Upper lobe of right lung (tissue), 1 donor: ENCODE data around the gene RELCH. TPM values are rescaled to one million over a fixed set of nuclear protein-coding genes. Genes with fewer than 3 reads are reported as not detected.
A peak's percentile ranks its signal among the peaks of the same experiment; 100 is the strongest.

Experiments used
- ATAC-seq: fragments of 200-7000 bp; cut with Tn5 transposase; one replicate; pipeline ENCODE4 v1.9.1; 2020; ENCODE audit warnings: mild to moderate bottlenecking, moderate library complexity
- DNase-seq: peaks from one replicate; pipeline ENCODE4 v3.0.0-alpha.2; 2020
- H3K27ac ChIP-seq: fragments of 200-600 bp; one replicate; pipeline ENCODE4 v1.8.0; 2022
- H3K27me3 ChIP-seq: fragments of 200-600 bp; one replicate; pipeline ENCODE4 v1.8.0; 2022; ENCODE audit warnings: mild to moderate bottlenecking
- H3K36me3 ChIP-seq: fragments of 200-600 bp; one replicate; pipeline ENCODE4 v1.8.0; 2022
- H3K4me1 ChIP-seq: fragments of 200-600 bp; one replicate; pipeline ENCODE4 v1.8.0; 2022
- H3K4me3 ChIP-seq: fragments of 200-600 bp; one replicate; pipeline ENCODE4 v1.8.0; 2022; ENCODE audit warnings: mild to moderate bottlenecking
- H3K9me3 ChIP-seq: fragments of 200-600 bp; one replicate; pipeline ENCODE4 v1.8.0; 2022
- CTCF ChIP-seq: fragments of 200-600 bp; IDR thresholded peaks from one replicate; pipeline ENCODE4 v1.8.0; 2022; ENCODE audit warnings: antibody characterized with exemption
- intact Hi-C: fragments of 100-400 bp; cut with DNase I; formaldehyde crosslinking; loops from one replicate; pipeline ENCODE4 v1.11.0; 2022
- total RNA-seq: library from RNA; stranded (reverse); fragmentation: NEBNext Ultra II Directional; extraction: Animal tissue kit (Norgen Biotek cat#: 25700); gene quantifications from one replicate; pipeline ENCODE4 v1.2.1, GENCODE V29; 2021
- donor health status: DM: no; HTN: yes; CAD: no; lungs with severe emphysema.

The RELCH gene
- total RNA-seq, 1 donor from 2014 or later, result 30.0 TPM

- Histone ChIP-seq H3K9me3 (no peaks in the 10 kb centered on the region), H3K27me3 (peaks cover 33% of the 10 kb centered on the region), H3K27ac (no peak overlapping the region), H3K4me1 (peaks cover 21% of the 10 kb centered on the region), H3K36me3 (no peaks in the 10 kb centered on the region), H3K4me3 (no peak overlapping the region)
- DNase-seq (no peak), ATAC-seq (no peak)
- TF ChIP-seq CTCF, result no peak
- intact Hi-C loops, result no loop called here
Measured at GRCh38 chr18:62331581-62332356, 144.7 kb downstream of the RELCH start.

DNA sequence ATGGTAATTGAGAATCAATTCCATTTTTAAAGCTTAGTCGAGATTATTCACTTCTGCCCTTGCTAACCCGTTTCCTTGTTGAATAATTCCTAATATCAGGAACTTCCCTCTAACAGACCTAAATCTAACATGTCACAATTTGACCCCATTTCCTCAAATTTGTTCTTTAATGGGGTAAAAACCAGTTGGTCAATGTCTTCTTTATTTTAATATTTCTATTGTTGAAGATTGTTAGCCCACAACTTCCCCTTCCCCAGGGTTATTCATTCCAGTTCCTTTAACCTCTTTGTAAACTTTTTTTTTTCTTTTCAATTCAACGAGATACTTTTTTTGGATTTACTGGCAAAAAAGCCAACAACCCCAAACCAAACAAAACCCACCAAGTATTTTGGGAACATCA, 145.4 kb downstream of the RELCH start:
- intact Hi-C loops, result no loop called here
- Histone ChIP-seq H3K27me3 (peaks cover 26% of the 10 kb centered on the region), H3K4me1 (peaks cover 20% of the 10 kb centered on the region), H3K36me3 (no peaks in the 10 kb centered on the region), H3K4me3 (no peak overlapping the region), H3K27ac (no peak overlapping the region), H3K9me3 (no peaks in the 10 kb centered on the region)
- DNase-seq (no peak), ATAC-seq (no peak)
- TF ChIP-seq CTCF, result no peak

DNA sequence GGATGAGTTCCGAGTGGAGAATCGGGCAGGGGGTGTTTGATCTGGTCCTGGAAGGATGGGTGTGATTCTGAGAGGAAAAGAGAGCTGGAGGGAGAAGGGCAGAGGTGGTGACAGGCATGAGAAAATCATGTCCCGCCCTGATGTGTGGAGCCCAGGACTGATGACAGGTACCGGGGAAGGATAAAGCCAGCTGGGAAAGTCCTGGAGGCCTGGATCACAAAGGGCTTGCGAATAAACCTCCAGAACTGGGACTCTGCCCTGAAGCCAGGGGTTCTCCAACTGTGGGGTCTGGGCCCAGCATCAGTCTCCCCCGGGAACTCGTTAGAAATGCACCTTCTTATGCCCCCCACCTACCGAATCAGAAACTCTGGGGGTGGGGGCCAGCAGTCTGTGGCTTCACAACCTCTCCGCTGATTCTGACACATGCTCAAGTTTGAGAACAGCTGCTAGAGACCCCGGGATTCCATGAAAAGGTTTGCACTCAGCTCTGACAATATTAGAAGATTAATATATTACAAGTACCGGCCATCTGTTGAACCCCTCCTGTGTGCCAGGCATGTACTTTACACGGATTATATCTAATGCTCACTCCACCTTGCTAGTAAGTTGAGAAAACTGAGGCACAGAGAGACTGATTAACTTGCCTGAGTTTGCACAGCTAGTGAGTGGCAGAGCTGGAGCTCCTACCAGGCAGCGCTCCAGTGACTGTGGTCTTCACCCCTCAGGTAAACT, 146.1 kb downstream of the RELCH start:
- Histone ChIP-seq H3K4me3 (no peak overlapping the region), H3K4me1 (peaks cover 20% of the 10 kb centered on the region), H3K9me3 (no peaks in the 10 kb centered on the region), H3K27ac (no peak overlapping the region), H3K36me3 (no peaks in the 10 kb centered on the region), H3K27me3 (peaks cover 19% of the 10 kb centered on the region)
- DNase-seq (no peak), ATAC-seq (no peak)
- TF ChIP-seq CTCF, result no peak
- intact Hi-C loops, result no loop called here

DNA sequence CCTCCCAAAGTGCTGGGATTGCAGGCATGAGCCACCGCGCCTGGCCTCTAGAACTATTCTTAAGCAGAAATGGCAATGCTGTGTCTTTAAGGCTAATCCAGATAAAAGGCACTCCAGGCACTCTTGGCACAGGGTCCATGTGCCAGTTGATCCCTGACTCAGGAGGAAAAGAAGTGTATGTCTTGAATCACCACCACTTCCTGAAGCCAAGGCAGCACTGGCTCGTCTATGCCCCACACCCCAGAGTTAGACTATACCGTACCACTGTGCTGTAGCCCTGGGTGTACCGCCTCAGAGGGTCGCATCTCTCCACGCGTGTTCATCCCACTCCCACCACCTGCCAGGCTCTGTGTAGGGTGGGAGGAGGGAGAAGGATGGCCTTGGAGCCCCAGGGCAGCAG, 147.1 kb downstream of the RELCH start:
- H3K4me1 ChIP-seq, result peaks cover 19% of the 10 kb centered on the region
- H3K27me3 ChIP-seq, result peaks cover 13% of the 10 kb centered on the region
- H3K36me3 ChIP-seq, result no peaks in the 10 kb centered on the region
- intact Hi-C loops, result no loop called here
- H3K27ac ChIP-seq, result no peak overlapping the region
- TF ChIP-seq CTCF, result no peak
- DNase-seq, result no peak
- ATAC-seq, result peak; percentile 15
- H3K4me3 ChIP-seq, result no peak overlapping the region
- no peaks in the 10 kb centered on the region for H3K9me3 ChIP-seq

DNA sequence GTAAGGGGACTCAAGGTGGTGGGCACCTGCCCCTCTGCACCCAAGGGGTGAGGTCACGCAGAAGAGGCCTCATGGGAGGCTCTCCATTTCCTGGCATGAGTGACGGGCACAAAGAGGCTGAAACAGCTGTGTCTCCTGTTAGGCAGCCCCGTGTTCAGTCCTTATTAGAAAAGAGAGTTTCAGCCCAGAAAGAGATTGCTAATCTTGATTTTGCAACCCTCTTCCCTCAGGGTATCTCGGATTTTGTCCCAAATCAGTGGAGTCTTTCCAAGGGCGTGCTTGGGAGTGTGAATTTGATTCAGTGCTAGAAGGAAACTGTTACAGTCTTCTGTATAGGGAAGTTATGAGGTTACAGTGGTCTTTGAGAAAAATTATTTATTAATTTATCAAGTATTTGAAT, 148.4 kb downstream of the RELCH start:
- peaks cover 7% of the 10 kb centered on the region for H3K4me1 ChIP-seq
- no peak overlapping the region for H3K4me3 ChIP-seq
- TF ChIP-seq CTCF, result no peak
- H3K36me3 ChIP-seq, result no peaks in the 10 kb centered on the region
- DNase-seq, result no peak
- H3K9me3 ChIP-seq, result no peaks in the 10 kb centered on the region
- no peak overlapping the region for H3K27ac ChIP-seq
- intact Hi-C loops, result no loop called here
- ATAC-seq, result no peak
- H3K27me3 ChIP-seq, result peaks cover 4% of the 10 kb centered on the region
